GM12878 (cell line): ENCODE measurements around the gene KRTAP5-11. TPM values are rescaled to one million over a fixed set of nuclear protein-coding genes. Genes with fewer than 3 reads are reported as not detected.

ENCODE experiments used
- ATAC-seq: fragments of 200-7000 bp; cut with Tn5 transposase; 3 replicates; pipeline ENCODE4 v1.9.1; 2020; ENCODE audit warnings: mild to moderate bottlenecking, moderate library complexity
- BruUV-seq: library from RNA; stranded (reverse); fragments of 400-500 nt; replicated peaks from 2 replicates; lab custom pipeline; 2021; lab: Mats Ljungman, UMichigan
- CTCF ChIA-PET: fragments of 300-600 bp; sonication (Branson Sonifier 250); formaldehyde crosslinking; extraction: SDS; loops from one replicate; lab custom pipeline; 2021; ENCODE audit warnings: inconsistent platforms; lab: Yijun Ruan, JAX
- POLR2A ChIA-PET: fragments of 350-600 bp; formaldehyde crosslinking; extraction: SDS; loops from one replicate; lab custom pipeline; 2021; ENCODE audit warnings: inconsistent platforms; lab: Charles Lee
- RAD21 ChIA-PET: fragments of 300-600 bp; sonication (Branson Sonifier 250); formaldehyde crosslinking; loops from one replicate; lab custom pipeline; 2023; ENCODE audit warnings: antibody characterized with exemption; ENCODE audit not compliant: unreplicated experiment; lab: Charles Lee
- SMC1A ChIA-PET: fragments of 300-600 bp; sonication (Branson Sonifier 250); formaldehyde crosslinking; loops from one replicate; lab custom pipeline; 2023; ENCODE audit not compliant: unreplicated experiment, uncharacterized antibody; lab: Charles Lee
- DNase-seq: peaks from one replicate; pipeline ENCODE4 v3.0.0-alpha.2; 2011; ENCODE audit warnings: low read depth, low spot score
- FAIRE-seq: peaks from 3 replicates; lab custom pipeline; 2011; peaks lifted over from hg19 to GRCh38; lab: Jason Lieb, UNC
- H2AFZ ChIP-seq: 2 replicates; pipeline ENCODE4 v1.6.0; 2011; ENCODE audit warnings: low read depth, low read length, control low read depth; ENCODE audit not compliant: control insufficient read depth
- H3K27ac ChIP-seq: 2 replicates; pipeline ENCODE4 v1.5.1; 2011; ENCODE audit warnings: control low read depth; ENCODE audit not compliant: control insufficient read depth, insufficient read depth
- H3K27me3 ChIP-seq, 2 experiments: replicated peaks in 1 of 2; 2 replicates each; pipeline versions ENCODE4 v1.6.0 to v1.6.1; 2011; ENCODE audit warnings: low read length in 1 of 2; ENCODE audit not compliant: control insufficient read depth in 2 of 2, insufficient read depth in 2 of 2
- H3K36me3 ChIP-seq, 2 experiments: 2 replicates each; pipeline ENCODE4 v1.5.1; 2011; ENCODE audit warnings: low read length in 1 of 2; ENCODE audit not compliant: control insufficient read depth in 2 of 2, insufficient read depth in 2 of 2
- H3K4me1 ChIP-seq: 2 replicates; pipeline ENCODE4 v1.6.1; 2011; ENCODE audit warnings: mild to moderate bottlenecking, low read length, moderate library complexity, mixed read lengths; ENCODE audit not compliant: control insufficient read depth, insufficient read depth
- H3K4me2 ChIP-seq: 2 replicates; pipeline ENCODE4 v1.6.0; 2011; ENCODE audit warnings: control low read depth; ENCODE audit not compliant: control insufficient read depth, insufficient read depth
- H3K4me3 ChIP-seq: fragments of 200-600 bp; sonication (generic); 2 replicates; pipeline ENCODE4 v1.5.1; 2016
- H3K79me2 ChIP-seq: 2 replicates; pipeline ENCODE4 v1.6.0; 2011; ENCODE audit warnings: low read length; ENCODE audit not compliant: control insufficient read depth, insufficient read depth
- H3K9ac ChIP-seq: 2 replicates; pipeline ENCODE4 v1.8.0; 2011; ENCODE audit warnings: low read length, control low read depth, mixed read lengths; ENCODE audit not compliant: control insufficient read depth, insufficient read depth
- H3K9me3 ChIP-seq: replicated peaks from 3 replicates; pipeline ENCODE4 v1.5.1; 2011; ENCODE audit warnings: mild to moderate bottlenecking, low read length; ENCODE audit not compliant: control insufficient read depth, insufficient read depth
- H4K20me1 ChIP-seq: 2 replicates; pipeline ENCODE4 v1.6.0; 2011; ENCODE audit not compliant: control insufficient read depth, insufficient read depth
- BHLHE40 ChIP-seq, 2 experiments: fragments of 450-650 bp in 1 of 2; IDR thresholded peaks; 2 replicates each; pipeline ENCODE4 v1.6.1; 2011 to 2017; ENCODE audit warnings: low read depth in 2 of 2, borderline replicate concordance in 1 of 2, improper control_type of control experiment in 1 of 2, low read length in 1 of 2, mild to moderate bottlenecking in 1 of 2
- BRCA1 ChIP-seq: IDR thresholded peaks from 2 replicates; pipeline ENCODE4 v1.6.1; 2011; ENCODE audit warnings: low read depth, low read length, improper control_type of control experiment
- DPF2 ChIP-seq: fragments of 450-650 bp; IDR thresholded peaks from 2 replicates; pipeline ENCODE4 v1.6.1; 2017; ENCODE audit warnings: mild to moderate bottlenecking
- IKZF1 ChIP-seq: fragments of 450-650 bp; conservative IDR thresholded peaks from 2 replicates; pipeline ENCODE4 v1.6.1; 2017; ENCODE audit warnings: antibody characterized with exemption, mild to moderate bottlenecking
- JUNB ChIP-seq: IDR thresholded peaks from 2 replicates; pipeline ENCODE4 v1.6.1; 2016; ENCODE audit warnings: antibody characterized with exemption, mild to moderate bottlenecking
- NR2C1 ChIP-seq: fragments of 450-650 bp; IDR thresholded peaks from 2 replicates; pipeline ENCODE4 v1.6.1; 2017; ENCODE audit warnings: antibody characterized with exemption, mild to moderate bottlenecking, moderate library complexity
- NR2C2 ChIP-seq: IDR thresholded peaks from 2 replicates; pipeline ENCODE4 v1.6.1; 2011; ENCODE audit warnings: borderline replicate concordance, low read depth; ENCODE audit not compliant: control insufficient read depth, insufficient read length
- NRF1 ChIP-seq: conservative IDR thresholded peaks from 2 replicates; pipeline ENCODE4 v1.6.1; 2011; ENCODE audit warnings: mild to moderate bottlenecking, low read depth, low read length, improper control_type of control experiment
- POU2F2 ChIP-seq: IDR thresholded peaks from 3 replicates; pipeline ENCODE4 v1.6.1; 2011; ENCODE audit warnings: low read depth, mild to moderate bottlenecking, low read length, borderline replicate concordance
- SMAD1 ChIP-seq: fragments of 450-650 bp; IDR thresholded peaks from 2 replicates; pipeline ENCODE4 v1.6.1; 2018; ENCODE audit warnings: mild to moderate bottlenecking, low read depth; ENCODE audit not compliant: partially characterized antibody
- STAT3 ChIP-seq: IDR thresholded peaks from 2 replicates; pipeline ENCODE4 v1.6.1; 2011; ENCODE audit warnings: low read depth, low read length, improper control_type of control experiment
- ZNF687 ChIP-seq: fragments of 450-650 bp; IDR thresholded peaks from 2 replicates; pipeline ENCODE4 v1.6.1; 2017; ENCODE audit warnings: mild to moderate bottlenecking, moderate library complexity
- WGBS: methylation state at CpG from one replicate; pipeline ENCODE4 v1.1.6; 2016; ENCODE audit warnings: low lambda C conversion rate; ENCODE audit not compliant: insufficient replicate concordance, insufficient coverage; ENCODE audit errors: missing lambda C conversion rate; 5-methylcytosine and 5-hydroxymethylcytosine counted together
- in situ Hi-C: fragments of 300-500 bp; cut with MboI; formaldehyde crosslinking; loops from 9 replicates; pipeline ENCODE4 v1.14.3; 2018; ENCODE audit warnings: mixed read lengths
- intact Hi-C: fragments of 100-400 bp; cut with micrococcal nuclease; formaldehyde crosslinking; loops from one replicate; pipeline ENCODE4 v1.14.2; 2022; ENCODE audit not compliant: unreplicated experiment
- polyA plus RNA-seq, 11 experiments: library from polyadenylated mRNA; depleted of rRNA in 4 of 11; unstranded in 6 of 11; stranded (reverse) in 5 of 11; fragments of >200 nt; fragmentation: Nextera tagmentation in 4 of 11; fragmentation: Illumina TruSeq in 1 of 11; extraction: Ambion mirVana in 4 of 11; extraction: Trizol in 1 of 11; gene quantifications; 1 replicate in 1 of 11; 2 replicates in 10 of 11; pipeline versions ENCODE4 v1.2.1 to v1.2.3, GENCODE V29; 2011 to 2016; ENCODE audit warnings: inconsistent platforms in 2 of 11, missing spikeins in 2 of 11, low read depth in 1 of 11
- total RNA-seq, 4 experiments: library from RNA; depleted of rRNA in 3 of 4; stranded (reverse); fragments of >200 nt in 3 of 4; fragmentation: Illumina TruSeq in 1 of 4; extraction: Trizol in 1 of 4; gene quantifications; 2 replicates each; pipeline versions ENCODE4 v1.2.1 to v1.2.3, GENCODE V29; 2013 to 2021

Gene KRTAP5-11
- total and polyA plus RNA-seq, 10 of the 15 experiments (the other 5 are each of a cell fraction or from before 2014, with no cell fraction given), result not detected

- BruUV-seq, result no TSS peak
Observed at GRCh38 chr11:71565263-71565662, 17.4 kb downstream of the KRTAP5-11 start, which contains the start of gene KRTAP5-10. Gene KRTAP5-10 (plus strand): TSS chr11:71565563. CDS start chr11:71565588, 25 bp downstream.

More at GRCh38 chr11:71565263-71565662, 17.4 kb downstream of the KRTAP5-11 start, which contains the start of gene KRTAP5-10:
- Histone ChIP-seq H4K20me1 (no peaks in the 10 kb centered on the region), H3K4me2 (no peak within 1 kb of the TSS), H3K27ac (no peak within 1 kb of the TSS), H2AFZ (no peak within 1 kb of the TSS), H3K79me2 (no peaks in the 10 kb centered on the region), H3K4me1 (no peaks in the 10 kb centered on the region), H3K9me3 (no peaks in the 10 kb centered on the region), H3K27me3 (no peaks in the 10 kb centered on the region), H3K4me3 (no peak within 1 kb of the TSS), H3K9ac (no peak within 1 kb of the TSS), H3K36me3 (no peaks in the 10 kb centered on the region)
- DNase-seq (no peak), FAIRE-seq (no peak), ATAC-seq (no peak)
- ChIA-PET POLR2A (interaction anchor here (0.6 kb wide), 1 partner anchor 422 kb away, joined by 5 read pairs; no protein-coding TSS in a partner anchor), CTCF (interaction anchor here (1.0 kb wide), 1 partner anchor 9 kb away, joined by 3 read pairs; no protein-coding TSS in a partner anchor), SMC1A (no interaction called here), RAD21 (no interaction called here)
- intact Hi-C loops (loop anchor here (10.0 kb wide), 1 partner anchor 140 kb away; no protein-coding TSS in a partner anchor), in situ Hi-C loops (no loop called here)
- 21% methylated on average over 4 of the region's 5 CpGs for WGBS
- TF ChIP-seq DPF2 (no peak), NR2C1 (no peak), BHLHE40 (IDR thresholded peaks at IDR 0.05; ENCODE audit: borderline replicate concordance in 1 of 2, low read depth in 2 of 2, low read length in 1 of 2) (no peak), BRCA1 (no peak), NR2C2 (no peak), POU2F2 (no peak), IKZF1 (no peak), JUNB (no peak), ZNF687 (no peak), STAT3 (no peak), SMAD1 (no peak), NRF1 (no peak)
